ENCODE measurements around the gene ALDH2. TPM values are rescaled to one million over a fixed set of nuclear protein-coding genes. Genes with fewer than 3 reads are reported as not detected.

ALDH2 gene
- total and polyA plus RNA-seq, 2 of the 8 experiments (the other 6 are each of a cell fraction or from before 2014, with no cell fraction given) = 25.4 to 43.8 TPM

- CTCF ChIA-PET (ENCODE audit: partially characterized antibody) = interaction anchor here (0.7 to 3.6 kb wide), 4 partner anchors 9 to 52 kb away, joined by 3 to 15 read pairs (median 4); no protein-coding TSS in a partner anchor
- Histone ChIP-seq H2BK5ac (ENCODE audit: low read depth, low read length) (no peak overlapping the region), H4K20me1 (replicated peaks in 1 of 2; ENCODE audit: control insufficient read depth in 1 of 2, insufficient read depth in 2 of 2, low read length in 2 of 2) (no peaks in the 10 kb centered on the region), H3K9me3 (ENCODE audit: insufficient read depth in 2 of 2, low read depth in 1 of 2, low read length in 1 of 2) (no peaks in the 10 kb centered on the region), H3K79me1 (ENCODE audit: low read depth, low read length) (no peaks in the 10 kb centered on the region), H3K36me3 (ENCODE audit: control insufficient read depth in 2 of 4, insufficient read depth in 4 of 4, low read length in 3 of 4) (peaks cover 0 to 9% (median 1%) of the 10 kb centered on the region in 4 experiments; a peak in 2 of 8 replicates), H2BK15ac (ENCODE audit: low read length) (no peak overlapping the region), H3K18ac (ENCODE audit: extremely low read depth, low read length) (no peak overlapping the region), H3K23ac (ENCODE audit: insufficient read length) (no peak overlapping the region), H4K5ac (ENCODE audit: insufficient read length, low read depth, low read length) (no peak overlapping the region), H4K91ac (replicated peaks; ENCODE audit: insufficient read length, low read length) (no peak overlapping the region), H3K56ac (replicated peaks; ENCODE audit: insufficient read length, low read depth, low read length) (no peak overlapping the region), H3K27ac (ENCODE audit: low read depth, low read length) (no peak overlapping the region), H2BK12ac (ENCODE audit: low read depth, low read length) (no peak overlapping the region), H2BK20ac (ENCODE audit: low read length) (no peak overlapping the region), H3K4me3 (ENCODE audit: extremely low read depth in 1 of 4, insufficient read depth in 2 of 4, low read depth in 3 of 4, low read length in 4 of 4) (no peak overlapping the region), H2AK5ac (ENCODE audit: low read depth, low read length) (no peak overlapping the region), H3K9ac (replicated peaks in 1 of 4; ENCODE audit: extremely low read depth in 1 of 4, low read depth in 3 of 4, low read length in 3 of 4) (no peak overlapping the region), H4K8ac (ENCODE audit: extremely low read depth, insufficient read depth, low read length) (no peak overlapping the region), H3K4me2 (ENCODE audit: insufficient read depth in 1 of 2, low read depth in 2 of 2, low read length in 2 of 2) (no peak overlapping the region), H3K27me3 (replicated peaks in 1 of 4; ENCODE audit: control insufficient read depth in 3 of 4, extremely low read depth in 1 of 4, insufficient read depth in 3 of 4, low read length in 3 of 4) (no peaks in the 10 kb centered on the region), H3K23me2 (ENCODE audit: low read depth, low read length) (no peaks in the 10 kb centered on the region), H3K14ac (ENCODE audit: insufficient read length) (no peak overlapping the region), H2AFZ (ENCODE audit: low read length) (no peak overlapping the region), H3K4me1 (replicated peaks in 1 of 4; ENCODE audit: control insufficient read depth in 3 of 4, insufficient read depth in 4 of 4, low read length in 3 of 4) (no peaks in the 10 kb centered on the region), H2BK120ac (replicated peaks; ENCODE audit: low read depth, low read length) (no peak overlapping the region), H3K79me2 (ENCODE audit: control insufficient read depth in 1 of 2, insufficient read depth in 2 of 2, low read length in 2 of 2) (no peaks in the 10 kb centered on the region), H3K4ac (replicated peaks; ENCODE audit: insufficient read length, low read depth, low read length) (no peak overlapping the region)
- FAIRE-seq (no peak), DNase-seq (ENCODE audit: low read depth in 1 of 2, low spot score in 2 of 2) (no peak)
- 85% methylated on average over 3 of the region's 4 CpGs; no CpG with 5 or more reads in 1 of the 2 experiments for WGBS, 2 experiments (ENCODE audit: extremely low coverage in 1 of 2, insufficient coverage in 1 of 2, insufficient read length in 1 of 2, insufficient replicate concordance in 2 of 2, low coverage in 1 of 2, low lambda C conversion rate in 2 of 2, missing lambda C conversion rate in 1 of 2)
- TF ChIP-seq SRF (IDR thresholded peaks at IDR 0.05; ENCODE audit: low read depth, low read length) (no peak), ZNF274 (IDR thresholded peaks at IDR 0.05; ENCODE audit: borderline replicate concordance, extremely low read depth, low read length) (no peak)
- POLR2A ChIA-PET (ENCODE audit: partially characterized antibody) = interaction anchor here (0.6 kb wide), 1 partner anchor 50 kb away, joined by 3 read pairs; no protein-coding TSS in a partner anchor
Measured at GRCh38 chr12:111806304-111806703, 39.6 kb downstream of the ALDH2 start.
